Neutrophil (primary cell): Measurements from ENCODE around the gene SLC25A45.

Source experiments
- H3K27ac ChIP-seq: fragments of 200-600 bp; sonication (generic); 2 replicates; pipeline ENCODE4 v1.5.1; 2016; ENCODE audit warnings: mild to moderate bottlenecking, moderate library complexity
- H3K27me3 ChIP-seq: fragments of 200-600 bp; sonication (generic); 2 replicates; pipeline ENCODE4 v1.6.0; 2016; ENCODE audit warnings: mild to moderate bottlenecking
- H3K36me3 ChIP-seq: fragments of 200-600 bp; sonication (generic); 2 replicates; pipeline ENCODE4 v1.5.1; 2017
- H3K4me1 ChIP-seq, 2 experiments: fragments of 200-600 bp in 1 of 2; sonication (generic) in 1 of 2; 1 replicate in 1 of 2; 2 replicates in 1 of 2; pipeline versions ENCODE4 v1.5.1 to v1.6.1; 2013 to 2016; ENCODE audit warnings: low read depth in 1 of 2, low read length in 1 of 2, mild to moderate bottlenecking in 1 of 2, moderate library complexity in 1 of 2; ENCODE audit not compliant: control insufficient read depth in 1 of 2, insufficient read depth in 1 of 2
- H3K4me3 ChIP-seq, 2 experiments: fragments of 200-600 bp in 1 of 2; sonication (generic) in 1 of 2; 1 replicate in 1 of 2; 2 replicates in 1 of 2; pipeline ENCODE4 v1.5.1; 2013 to 2016; ENCODE audit warnings: low read depth in 1 of 2, low read length in 1 of 2, mild to moderate bottlenecking in 1 of 2, moderate library complexity in 1 of 2
- H3K9me3 ChIP-seq: fragments of 200-600 bp; sonication (generic); 2 replicates; pipeline ENCODE4 v1.5.1; 2016
- TF ChIP-seq, protein P1 (sequence below): fragments of 200-600 bp; sonication (generic); IDR thresholded peaks from 2 replicates; pipeline ENCODE4 v1.5.1; 2016; ENCODE audit warnings: antibody characterized with exemption

Gene SLC25A45

DNA sequence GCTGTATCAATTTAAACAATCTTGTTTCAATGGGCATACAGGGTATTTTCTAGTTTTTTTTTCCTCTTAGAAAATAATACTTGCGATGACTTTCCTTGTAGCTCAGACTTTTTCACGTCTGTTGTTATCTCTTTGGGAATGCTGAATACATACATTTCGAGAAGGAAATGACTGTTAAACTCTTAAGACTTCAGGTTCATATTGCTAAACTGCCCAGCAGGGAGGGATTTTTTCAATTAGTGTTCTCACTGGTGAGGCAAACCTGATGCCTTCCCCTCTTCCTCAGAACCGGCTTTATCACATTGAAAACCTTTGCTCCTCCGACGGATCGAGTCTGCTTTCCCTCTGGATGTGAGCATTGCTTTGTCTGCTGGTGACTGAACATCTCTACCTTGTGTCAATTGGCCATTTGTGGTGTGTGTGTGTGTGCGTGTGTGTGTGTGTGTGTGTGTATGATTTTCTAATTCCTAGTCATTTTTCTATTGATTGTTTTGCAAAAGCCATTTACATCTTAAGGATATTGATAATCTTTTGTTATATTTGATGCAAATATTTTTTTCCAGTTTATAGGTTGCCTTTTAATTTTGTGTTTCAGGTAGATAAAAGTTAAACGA is 46.7 kb upstream of the SLC25A45 start:
- TF ChIP-seq, protein P1, sequence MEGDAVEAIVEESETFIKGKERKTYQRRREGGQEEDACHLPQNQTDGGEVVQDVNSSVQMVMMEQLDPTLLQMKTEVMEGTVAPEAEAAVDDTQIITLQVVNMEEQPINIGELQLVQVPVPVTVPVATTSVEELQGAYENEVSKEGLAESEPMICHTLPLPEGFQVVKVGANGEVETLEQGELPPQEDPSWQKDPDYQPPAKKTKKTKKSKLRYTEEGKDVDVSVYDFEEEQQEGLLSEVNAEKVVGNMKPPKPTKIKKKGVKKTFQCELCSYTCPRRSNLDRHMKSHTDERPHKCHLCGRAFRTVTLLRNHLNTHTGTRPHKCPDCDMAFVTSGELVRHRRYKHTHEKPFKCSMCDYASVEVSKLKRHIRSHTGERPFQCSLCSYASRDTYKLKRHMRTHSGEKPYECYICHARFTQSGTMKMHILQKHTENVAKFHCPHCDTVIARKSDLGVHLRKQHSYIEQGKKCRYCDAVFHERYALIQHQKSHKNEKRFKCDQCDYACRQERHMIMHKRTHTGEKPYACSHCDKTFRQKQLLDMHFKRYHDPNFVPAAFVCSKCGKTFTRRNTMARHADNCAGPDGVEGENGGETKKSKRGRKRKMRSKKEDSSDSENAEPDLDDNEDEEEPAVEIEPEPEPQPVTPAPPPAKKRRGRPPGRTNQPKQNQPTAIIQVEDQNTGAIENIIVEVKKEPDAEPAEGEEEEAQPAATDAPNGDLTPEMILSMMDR, result no peak
- peaks cover 69% of the 10 kb centered on the region for H3K36me3 ChIP-seq
- no peaks in the 10 kb centered on the region for H3K27me3 ChIP-seq
- peak overlapping the region; percentile 93 to 95 for H3K4me3 ChIP-seq
- no peaks in the 10 kb centered on the region for H3K9me3 ChIP-seq
- peaks cover 76 to 81% of the 10 kb centered on the region in 2 experiments for H3K4me1 ChIP-seq
- H3K27ac ChIP-seq, result peak overlapping the region; percentile 97

DNA sequence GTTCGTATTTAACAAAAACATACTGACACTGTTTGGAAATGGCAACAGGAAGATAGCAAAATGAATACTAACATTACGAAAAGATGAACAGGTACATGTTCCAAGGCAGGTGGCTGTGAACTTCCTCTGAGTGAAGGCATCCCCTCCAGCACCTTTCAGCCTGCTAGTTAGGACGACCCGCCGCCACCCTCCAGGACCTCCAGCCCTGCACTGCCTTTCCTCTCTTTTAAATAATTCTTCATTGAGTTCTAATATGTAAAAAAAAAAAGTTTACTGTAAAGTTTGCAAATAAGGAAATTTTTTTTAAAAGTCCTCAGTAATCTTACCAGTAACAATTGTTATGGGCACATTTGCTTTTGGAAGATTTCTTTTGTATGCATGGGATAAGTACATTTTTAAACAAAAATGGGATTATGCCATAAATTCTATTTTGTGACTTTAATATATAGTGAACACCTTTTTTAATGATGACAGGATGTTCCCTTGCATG is 46.2 kb upstream of the SLC25A45 start:
- Histone ChIP-seq H3K4me1 (peaks cover 71 to 77% of the 10 kb centered on the region in 2 experiments), H3K27ac (peak overlapping the region; percentile 97), H3K27me3 (no peaks in the 10 kb centered on the region), H3K36me3 (peaks cover 69% of the 10 kb centered on the region), H3K4me3 (peak overlapping the region; percentile 93 to 95), H3K9me3 (no peaks in the 10 kb centered on the region)
- TF ChIP-seq, protein P1, result no peak

GRCh38 chr11:65427691-65428577 is 45.5 kb upstream of the SLC25A45 start:
- no peaks in the 10 kb centered on the region for H3K27me3 ChIP-seq
- H3K27ac ChIP-seq, result peak overlapping the region; percentile 97
- peak overlapping the region; percentile 93 to 95 for H3K4me3 ChIP-seq
- peaks cover 66% of the 10 kb centered on the region for H3K36me3 ChIP-seq
- H3K4me1 ChIP-seq, result peaks cover 66 to 71% of the 10 kb centered on the region in 2 experiments
- TF ChIP-seq, protein P1, result no peak
- H3K9me3 ChIP-seq, result no peaks in the 10 kb centered on the region

GRCh38 chr11:65426839-65427690 is 44.6 kb upstream of the SLC25A45 start:
- H3K27ac ChIP-seq, result peak overlapping the region; percentile 97
- H3K9me3 ChIP-seq, result no peaks in the 10 kb centered on the region
- H3K36me3 ChIP-seq, result peaks cover 59% of the 10 kb centered on the region
- peaks cover 58 to 62% of the 10 kb centered on the region in 2 experiments for H3K4me1 ChIP-seq
- peak overlapping the region; percentile 93 to 95 for H3K4me3 ChIP-seq
- TF ChIP-seq, protein P1, result no peak
- H3K27me3 ChIP-seq, result no peaks in the 10 kb centered on the region
